HL-60 (cell line): ENCODE data around the gene ABCC4.
A peak's percentile ranks its signal among the peaks of the same experiment; 100 is the strongest.

ENCODE experiments used
- DNase-seq, 2 experiments: peaks; one replicate each; pipeline ENCODE4 v3.0.0-alpha.2; 2010 to 2020; ENCODE audit warnings: low read depth in 1 of 2, low spot score in 1 of 2
- H3K27ac ChIP-seq: fragments of 250-450 bp; sonication (Bioruptor Pico); replicated peaks from 2 replicates; pipeline ENCODE4 v1.5.1; 2020; ENCODE audit warnings: mild to moderate bottlenecking, moderate library complexity
- H3K27me3 ChIP-seq: fragments of 250-450 bp; sonication (Bioruptor Pico); 2 replicates; pipeline ENCODE4 v1.5.1; 2021; ENCODE audit warnings: mild to moderate bottlenecking, moderate library complexity; ENCODE audit not compliant: insufficient read depth, poor library complexity, severe bottlenecking
- H3K4me3 ChIP-seq: replicated peaks from 2 replicates; pipeline ENCODE4 v1.5.1; 2011; ENCODE audit warnings: mild to moderate bottlenecking, control low read depth, low read length; ENCODE audit not compliant: insufficient read depth
- GABPA ChIP-seq: IDR thresholded peaks from 2 replicates; pipeline ENCODE4 v1.6.1; 2012; ENCODE audit warnings: low read depth
- POLR2AphosphoS5 ChIP-seq: IDR thresholded peaks from 2 replicates; pipeline ENCODE4 v1.6.1; 2012; ENCODE audit warnings: low read depth
- SPI1 ChIP-seq: IDR thresholded peaks from 2 replicates; pipeline ENCODE4 v1.6.1; 2012; ENCODE audit warnings: low read depth, mild to moderate bottlenecking, borderline replicate concordance
- TF ChIP-seq, protein P1 (sequence below): IDR thresholded peaks from 2 replicates; pipeline ENCODE4 v1.6.1; 2012; ENCODE audit warnings: low read depth; ENCODE audit not compliant: insufficient replicate concordance
- TF ChIP-seq, protein P2 (sequence below): IDR thresholded peaks from one replicate; pipeline ENCODE4 v1.5.1; 2011; ENCODE audit warnings: low read length, control low read depth, inconsistent platforms; ENCODE audit not compliant: insufficient read depth

The ABCC4 gene

DNA sequence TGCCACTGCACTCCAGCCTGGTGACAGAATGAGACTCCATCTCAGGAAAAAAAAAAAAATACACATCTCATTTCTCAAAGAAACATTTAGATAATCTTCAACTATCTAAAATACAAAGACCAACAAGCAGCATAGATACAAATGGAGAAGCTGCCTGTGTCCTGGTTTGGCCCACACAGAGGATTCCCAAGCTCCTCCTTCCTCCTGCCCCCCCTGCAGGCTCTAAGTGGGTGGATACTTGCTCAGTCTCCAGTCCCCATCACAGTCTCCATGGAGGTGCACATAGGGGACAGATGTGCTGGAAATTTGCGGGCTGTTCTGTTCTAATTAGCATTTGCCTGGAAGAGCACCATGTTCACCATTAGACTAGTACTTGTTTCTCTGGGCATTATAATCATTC, 59.9 kb downstream of the ABCC4 start:
- TF ChIP-seq, protein P1, sequence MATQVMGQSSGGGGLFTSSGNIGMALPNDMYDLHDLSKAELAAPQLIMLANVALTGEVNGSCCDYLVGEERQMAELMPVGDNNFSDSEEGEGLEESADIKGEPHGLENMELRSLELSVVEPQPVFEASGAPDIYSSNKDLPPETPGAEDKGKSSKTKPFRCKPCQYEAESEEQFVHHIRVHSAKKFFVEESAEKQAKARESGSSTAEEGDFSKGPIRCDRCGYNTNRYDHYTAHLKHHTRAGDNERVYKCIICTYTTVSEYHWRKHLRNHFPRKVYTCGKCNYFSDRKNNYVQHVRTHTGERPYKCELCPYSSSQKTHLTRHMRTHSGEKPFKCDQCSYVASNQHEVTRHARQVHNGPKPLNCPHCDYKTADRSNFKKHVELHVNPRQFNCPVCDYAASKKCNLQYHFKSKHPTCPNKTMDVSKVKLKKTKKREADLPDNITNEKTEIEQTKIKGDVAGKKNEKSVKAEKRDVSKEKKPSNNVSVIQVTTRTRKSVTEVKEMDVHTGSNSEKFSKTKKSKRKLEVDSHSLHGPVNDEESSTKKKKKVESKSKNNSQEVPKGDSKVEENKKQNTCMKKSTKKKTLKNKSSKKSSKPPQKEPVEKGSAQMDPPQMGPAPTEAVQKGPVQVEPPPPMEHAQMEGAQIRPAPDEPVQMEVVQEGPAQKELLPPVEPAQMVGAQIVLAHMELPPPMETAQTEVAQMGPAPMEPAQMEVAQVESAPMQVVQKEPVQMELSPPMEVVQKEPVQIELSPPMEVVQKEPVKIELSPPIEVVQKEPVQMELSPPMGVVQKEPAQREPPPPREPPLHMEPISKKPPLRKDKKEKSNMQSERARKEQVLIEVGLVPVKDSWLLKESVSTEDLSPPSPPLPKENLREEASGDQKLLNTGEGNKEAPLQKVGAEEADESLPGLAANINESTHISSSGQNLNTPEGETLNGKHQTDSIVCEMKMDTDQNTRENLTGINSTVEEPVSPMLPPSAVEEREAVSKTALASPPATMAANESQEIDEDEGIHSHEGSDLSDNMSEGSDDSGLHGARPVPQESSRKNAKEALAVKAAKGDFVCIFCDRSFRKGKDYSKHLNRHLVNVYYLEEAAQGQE, result no peak
- TF ChIP-seq GABPA (no peak), POLR2AphosphoS5 (no peak), SPI1 (no peak)
- TF ChIP-seq, protein P2, sequence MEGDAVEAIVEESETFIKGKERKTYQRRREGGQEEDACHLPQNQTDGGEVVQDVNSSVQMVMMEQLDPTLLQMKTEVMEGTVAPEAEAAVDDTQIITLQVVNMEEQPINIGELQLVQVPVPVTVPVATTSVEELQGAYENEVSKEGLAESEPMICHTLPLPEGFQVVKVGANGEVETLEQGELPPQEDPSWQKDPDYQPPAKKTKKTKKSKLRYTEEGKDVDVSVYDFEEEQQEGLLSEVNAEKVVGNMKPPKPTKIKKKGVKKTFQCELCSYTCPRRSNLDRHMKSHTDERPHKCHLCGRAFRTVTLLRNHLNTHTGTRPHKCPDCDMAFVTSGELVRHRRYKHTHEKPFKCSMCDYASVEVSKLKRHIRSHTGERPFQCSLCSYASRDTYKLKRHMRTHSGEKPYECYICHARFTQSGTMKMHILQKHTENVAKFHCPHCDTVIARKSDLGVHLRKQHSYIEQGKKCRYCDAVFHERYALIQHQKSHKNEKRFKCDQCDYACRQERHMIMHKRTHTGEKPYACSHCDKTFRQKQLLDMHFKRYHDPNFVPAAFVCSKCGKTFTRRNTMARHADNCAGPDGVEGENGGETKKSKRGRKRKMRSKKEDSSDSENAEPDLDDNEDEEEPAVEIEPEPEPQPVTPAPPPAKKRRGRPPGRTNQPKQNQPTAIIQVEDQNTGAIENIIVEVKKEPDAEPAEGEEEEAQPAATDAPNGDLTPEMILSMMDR, result no peak
- H3K4me3 ChIP-seq, result no peak overlapping the region
- H3K27ac ChIP-seq, result no peak overlapping the region
- H3K27me3 ChIP-seq, result no peaks in the 10 kb centered on the region
- no peak for DNase-seq

DNA sequence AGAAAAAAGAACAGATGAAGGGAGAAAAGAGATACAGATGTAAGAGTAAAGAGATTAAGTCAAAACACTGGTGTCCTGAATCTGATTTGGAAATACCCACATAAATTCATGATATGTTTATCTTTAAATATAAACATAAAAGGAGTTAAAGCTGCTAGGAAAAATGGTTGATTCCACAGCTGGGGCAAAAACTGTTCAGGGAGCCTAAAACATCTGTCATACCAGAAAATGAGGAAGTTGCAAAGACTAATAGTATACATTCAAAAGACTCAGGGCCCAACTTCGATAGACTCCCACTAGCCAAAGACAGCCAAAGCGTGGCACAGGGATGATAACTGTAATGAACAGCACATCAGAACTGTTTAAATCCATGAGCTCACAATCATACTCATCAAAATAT, 62.0 kb downstream of the ABCC4 start:
- Histone ChIP-seq H3K4me3 (no peak overlapping the region), H3K27me3 (no peaks in the 10 kb centered on the region), H3K27ac (no peak overlapping the region)
- DNase-seq, result peak in 1 of 2 experiments; percentile 51
- TF ChIP-seq SPI1 (peak; percentile 61; the same call in 1 of the 2 replicates), POLR2AphosphoS5 (no peak), GABPA (no peak)
- TF ChIP-seq, protein P2, result no peak
- TF ChIP-seq, protein P1, result no peak

DNA sequence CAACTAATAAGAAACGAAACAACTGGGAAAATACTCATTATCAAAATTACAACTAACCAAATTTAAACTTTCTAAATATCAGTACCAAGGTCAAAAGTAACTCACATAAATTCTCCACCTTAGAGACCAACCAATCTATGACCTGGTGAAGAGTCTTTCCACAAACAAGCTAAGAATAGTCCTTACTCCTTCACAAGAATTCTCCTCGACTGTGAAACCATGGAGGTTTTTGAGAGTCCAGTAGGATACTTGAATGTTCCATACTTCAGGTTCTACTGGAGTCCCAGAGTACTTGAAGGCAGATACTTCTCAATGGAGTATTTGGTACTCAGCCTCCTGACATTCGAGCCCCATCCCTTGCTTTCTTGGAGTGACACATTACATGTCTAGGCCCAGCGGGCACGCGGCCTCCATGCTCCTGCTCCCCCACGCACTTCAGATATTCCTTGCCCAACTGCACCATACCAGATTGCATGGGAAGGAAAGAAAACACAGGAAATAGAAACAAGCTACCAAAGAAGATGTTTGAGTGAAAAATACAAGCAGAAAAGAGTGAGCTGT, 63.9 kb downstream of the ABCC4 start:
- Histone ChIP-seq H3K27me3 (no peaks in the 10 kb centered on the region), H3K4me3 (no peak overlapping the region), H3K27ac (no peak overlapping the region)
- DNase-seq, result no peak
- TF ChIP-seq GABPA (no peak), SPI1 (no peak), POLR2AphosphoS5 (no peak)
- TF ChIP-seq, protein P2, result no peak
- TF ChIP-seq, protein P1, result no peak
